K562 (cell line): ENCODE data around the gene NT5DC4. TPM values are rescaled to one million over a fixed set of nuclear protein-coding genes. Genes with fewer than 3 reads are reported as not detected.

Source experiments
- BCL6 ChIP-seq: fragments of 250-450 bp; sonication (Bioruptor Pico); IDR thresholded peaks from 2 replicates; pipeline ENCODE4 v1.4.0; 2020
- CC2D1A ChIP-seq: fragments of 450-650 bp; IDR thresholded peaks from 2 replicates; pipeline ENCODE4 v1.6.1; 2017; ENCODE audit warnings: mild to moderate bottlenecking
- CREB1 ChIP-seq, 2 experiments: sonication (generic) in 1 of 2; formaldehyde crosslinking in 1 of 2; IDR thresholded peaks; 2 replicates each; pipeline versions ENCODE4 v1.6.1 to v1.8.0; 2012 to 2022; ENCODE audit warnings: inconsistent platforms in 1 of 2, mild to moderate bottlenecking in 1 of 2, missing genetic modification reagents in 1 of 2, moderate library complexity in 1 of 2
- ETV1 ChIP-seq: fragments of 450-650 bp; conservative IDR thresholded peaks from 2 replicates; pipeline ENCODE4 v1.6.1; 2016; ENCODE audit warnings: missing genetic modification characterization, control low read depth, low read depth, missing compliant biosample characterization
- GATAD2A ChIP-seq: fragments of 450-650 bp; IDR thresholded peaks from 2 replicates; pipeline ENCODE4 v1.6.1; 2017
- KAT7 ChIP-seq: sonication (generic); formaldehyde crosslinking; IDR thresholded peaks from 2 replicates; pipeline ENCODE4 v1.8.0; 2022; ENCODE audit warnings: missing genetic modification reagents, mild to moderate bottlenecking, borderline replicate concordance
- NFE2 ChIP-seq: IDR thresholded peaks from 2 replicates; pipeline ENCODE4 v1.6.1; 2014; ENCODE audit warnings: antibody characterized with exemption, low read depth
- TEAD1 ChIP-seq, 2 experiments: fragments of 450-650 bp in 1 of 2; sonication (generic) in 1 of 2; formaldehyde crosslinking; IDR thresholded peaks; 2 replicates each; pipeline versions ENCODE4 v1.4.0 to v1.8.0; 2020 to 2022; ENCODE audit warnings: mild to moderate bottlenecking in 2 of 2, missing genetic modification reagents in 1 of 2
- U2AF2 ChIP-seq: fragments of 200-400 bp; formaldehyde crosslinking; optimal IDR thresholded peaks from 2 replicates; pipeline ENCODE3; 2017; ENCODE audit warnings: low read depth, mild to moderate bottlenecking, low read length
- ZEB2 ChIP-seq: fragments of 450-650 bp; IDR thresholded peaks from 2 replicates; pipeline ENCODE4 v1.6.1; 2016
- ZNF263 ChIP-seq: sonication (generic); formaldehyde crosslinking; IDR thresholded peaks from 2 replicates; pipeline ENCODE4 v1.8.0; 2022; ENCODE audit warnings: mild to moderate bottlenecking, missing genetic modification reagents, borderline replicate concordance
- ZNF507 ChIP-seq: conservative IDR thresholded peaks from 2 replicates; pipeline ENCODE4 v1.6.1; 2017; ENCODE audit warnings: missing genetic modification characterization, missing compliant biosample characterization
- ZNF644 ChIP-seq: fragments of 200-800 bp; sonication (Bioruptor generic); IDR thresholded peaks from 2 replicates; pipeline ENCODE4 v1.6.1; 2016; ENCODE audit warnings: low read depth, missing genetic modification characterization, missing compliant biosample characterization
- ZNF668 ChIP-seq: fragments of 250-450 bp; sonication (Bioruptor Pico); IDR thresholded peaks from 2 replicates; pipeline ENCODE4 v1.8.0; 2022; ENCODE audit warnings: mild to moderate bottlenecking, inconsistent platforms
- ZNF778 ChIP-seq: fragments of 450-650 bp; formaldehyde crosslinking; IDR thresholded peaks from 2 replicates; pipeline ENCODE4 v1.4.0; 2020; ENCODE audit warnings: mild to moderate bottlenecking, moderate library complexity
- ZNF79 ChIP-seq: fragments of 250-450 bp; sonication (Bioruptor Pico); IDR thresholded peaks from 2 replicates; pipeline ENCODE4 v1.4.0; 2020; ENCODE audit warnings: low read depth, mild to moderate bottlenecking, moderate library complexity
- polyA plus RNA-seq, 8 experiments: library from polyadenylated mRNA; depleted of rRNA in 4 of 8; stranded (reverse) in 5 of 8; unstranded in 3 of 8; fragments of >200 nt; fragmentation: Nextera tagmentation in 2 of 8; fragmentation: Illumina TruSeq in 1 of 8; extraction: Ambion mirVana in 2 of 8; extraction: Trizol in 1 of 8; gene quantifications; 2 replicates each; pipeline versions ENCODE4 v1.2.1 to v1.2.3, GENCODE V29; 2011 to 2014; ENCODE audit warnings: inconsistent platforms in 1 of 8, missing spikeins in 1 of 8
- total RNA-seq, 7 experiments: library from RNA; depleted of rRNA in 6 of 7; stranded (reverse); fragments of >200 nt in 6 of 7; fragmentation: Illumina TruSeq in 2 of 7; extraction: Trizol in 2 of 7; gene quantifications; 2 replicates each; pipeline versions ENCODE4 v1.2.1 to v1.2.3, GENCODE V29; 2011 to 2021; ENCODE audit warnings: low replicate concordance in 1 of 7
- TF ChIP-seq, protein P1 (sequence below): sonication (generic); formaldehyde crosslinking; IDR thresholded peaks from 2 replicates; pipeline ENCODE4 v1.8.1; 2023; ENCODE audit warnings: mild to moderate bottlenecking, missing genetic modification reagents
- TF ChIP-seq, protein P2 (sequence below): fragments of 450-650 bp; IDR thresholded peaks from 2 replicates; pipeline ENCODE4 v1.6.1; 2017; ENCODE audit warnings: mild to moderate bottlenecking, moderate library complexity
- TF ChIP-seq, protein P3 (sequence below): sonication (generic); formaldehyde crosslinking; IDR thresholded peaks from 2 replicates; pipeline ENCODE4 v1.8.0; 2023; ENCODE audit warnings: mild to moderate bottlenecking, missing genetic modification reagents
- TF ChIP-seq, protein P4 (sequence below): fragments of 250-450 bp; sonication (Bioruptor Pico); IDR thresholded peaks from 2 replicates; pipeline ENCODE4 v1.5.0; 2021

NT5DC4 gene
- total and polyA plus RNA-seq, 9 of the 15 experiments (the other 6 are each of a cell fraction or from before 2014, with no cell fraction given), result 0.44 to 6.9 (median 2.5) TPM

DNA sequence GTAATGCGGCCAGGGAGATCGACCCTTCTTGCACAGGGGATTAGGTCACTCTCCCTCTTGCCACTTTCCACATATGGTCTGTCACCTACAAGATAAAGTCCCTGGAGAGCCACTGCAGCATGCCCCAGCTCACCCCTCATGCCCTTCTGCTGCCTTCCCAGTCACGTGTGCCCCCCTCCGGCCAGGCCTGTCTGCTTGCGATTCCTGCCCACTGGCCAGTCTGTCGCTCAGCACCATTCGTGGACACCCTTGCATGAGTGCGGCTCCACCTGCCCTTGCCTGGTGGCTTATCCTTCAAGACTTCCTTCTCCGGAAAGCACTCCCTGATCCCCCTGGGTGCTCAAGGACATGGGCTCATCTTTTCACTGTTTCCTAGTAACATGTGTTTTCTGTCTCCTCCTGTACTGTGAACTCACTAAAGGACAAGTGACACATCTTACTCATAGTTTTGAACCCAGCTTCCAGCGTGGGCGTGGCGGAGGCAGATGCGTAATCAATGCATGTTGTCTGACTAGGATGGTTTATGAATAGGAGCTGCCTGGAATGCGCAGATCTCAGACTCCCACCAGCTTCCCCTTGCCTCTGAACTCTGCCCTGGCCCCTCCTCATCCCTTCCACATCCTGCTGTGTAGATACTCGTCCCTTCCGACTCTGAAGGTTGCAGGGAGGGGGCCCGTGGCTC lies 7.8 kb upstream of the NT5DC4 start (continued):
- TF ChIP-seq, protein P1, sequence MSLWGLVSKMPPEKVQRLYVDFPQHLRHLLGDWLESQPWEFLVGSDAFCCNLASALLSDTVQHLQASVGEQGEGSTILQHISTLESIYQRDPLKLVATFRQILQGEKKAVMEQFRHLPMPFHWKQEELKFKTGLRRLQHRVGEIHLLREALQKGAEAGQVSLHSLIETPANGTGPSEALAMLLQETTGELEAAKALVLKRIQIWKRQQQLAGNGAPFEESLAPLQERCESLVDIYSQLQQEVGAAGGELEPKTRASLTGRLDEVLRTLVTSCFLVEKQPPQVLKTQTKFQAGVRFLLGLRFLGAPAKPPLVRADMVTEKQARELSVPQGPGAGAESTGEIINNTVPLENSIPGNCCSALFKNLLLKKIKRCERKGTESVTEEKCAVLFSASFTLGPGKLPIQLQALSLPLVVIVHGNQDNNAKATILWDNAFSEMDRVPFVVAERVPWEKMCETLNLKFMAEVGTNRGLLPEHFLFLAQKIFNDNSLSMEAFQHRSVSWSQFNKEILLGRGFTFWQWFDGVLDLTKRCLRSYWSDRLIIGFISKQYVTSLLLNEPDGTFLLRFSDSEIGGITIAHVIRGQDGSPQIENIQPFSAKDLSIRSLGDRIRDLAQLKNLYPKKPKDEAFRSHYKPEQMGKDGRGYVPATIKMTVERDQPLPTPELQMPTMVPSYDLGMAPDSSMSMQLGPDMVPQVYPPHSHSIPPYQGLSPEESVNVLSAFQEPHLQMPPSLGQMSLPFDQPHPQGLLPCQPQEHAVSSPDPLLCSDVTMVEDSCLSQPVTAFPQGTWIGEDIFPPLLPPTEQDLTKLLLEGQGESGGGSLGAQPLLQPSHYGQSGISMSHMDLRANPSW (CRISPR knock-in tag), result no peak
- no peak for TF ChIP-seq BCL6 (CRISPR knock-in tag)
- TF ChIP-seq, protein P2, sequence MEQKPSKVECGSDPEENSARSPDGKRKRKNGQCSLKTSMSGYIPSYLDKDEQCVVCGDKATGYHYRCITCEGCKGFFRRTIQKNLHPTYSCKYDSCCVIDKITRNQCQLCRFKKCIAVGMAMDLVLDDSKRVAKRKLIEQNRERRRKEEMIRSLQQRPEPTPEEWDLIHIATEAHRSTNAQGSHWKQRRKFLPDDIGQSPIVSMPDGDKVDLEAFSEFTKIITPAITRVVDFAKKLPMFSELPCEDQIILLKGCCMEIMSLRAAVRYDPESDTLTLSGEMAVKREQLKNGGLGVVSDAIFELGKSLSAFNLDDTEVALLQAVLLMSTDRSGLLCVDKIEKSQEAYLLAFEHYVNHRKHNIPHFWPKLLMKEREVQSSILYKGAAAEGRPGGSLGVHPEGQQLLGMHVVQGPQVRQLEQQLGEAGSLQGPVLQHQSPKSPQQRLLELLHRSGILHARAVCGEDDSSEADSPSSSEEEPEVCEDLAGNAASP, result no peak
- no peak for TF ChIP-seq ZNF778 (CRISPR knock-in tag)
- TF ChIP-seq ZNF263 (CRISPR knock-in tag), result no peak
- TF ChIP-seq ZNF79 (CRISPR knock-in tag), result no peak
- no peak for TF ChIP-seq ZEB2
- TF ChIP-seq ZNF644 (tag), result no peak
- TF ChIP-seq NFE2, result peak; percentile 30; the same call in 1 of the 2 replicates
- TF ChIP-seq CREB1 (IDR thresholded peaks at IDR 0.05), result no peak
- TF ChIP-seq CREB1 (CRISPR knock-in tag; IDR thresholded peaks at IDR 0.05), result peak; percentile 33; the same call in 1 of the 2 replicates
- TF ChIP-seq CC2D1A, result no peak
- no peak for TF ChIP-seq U2AF2
- TF ChIP-seq, protein P3, sequence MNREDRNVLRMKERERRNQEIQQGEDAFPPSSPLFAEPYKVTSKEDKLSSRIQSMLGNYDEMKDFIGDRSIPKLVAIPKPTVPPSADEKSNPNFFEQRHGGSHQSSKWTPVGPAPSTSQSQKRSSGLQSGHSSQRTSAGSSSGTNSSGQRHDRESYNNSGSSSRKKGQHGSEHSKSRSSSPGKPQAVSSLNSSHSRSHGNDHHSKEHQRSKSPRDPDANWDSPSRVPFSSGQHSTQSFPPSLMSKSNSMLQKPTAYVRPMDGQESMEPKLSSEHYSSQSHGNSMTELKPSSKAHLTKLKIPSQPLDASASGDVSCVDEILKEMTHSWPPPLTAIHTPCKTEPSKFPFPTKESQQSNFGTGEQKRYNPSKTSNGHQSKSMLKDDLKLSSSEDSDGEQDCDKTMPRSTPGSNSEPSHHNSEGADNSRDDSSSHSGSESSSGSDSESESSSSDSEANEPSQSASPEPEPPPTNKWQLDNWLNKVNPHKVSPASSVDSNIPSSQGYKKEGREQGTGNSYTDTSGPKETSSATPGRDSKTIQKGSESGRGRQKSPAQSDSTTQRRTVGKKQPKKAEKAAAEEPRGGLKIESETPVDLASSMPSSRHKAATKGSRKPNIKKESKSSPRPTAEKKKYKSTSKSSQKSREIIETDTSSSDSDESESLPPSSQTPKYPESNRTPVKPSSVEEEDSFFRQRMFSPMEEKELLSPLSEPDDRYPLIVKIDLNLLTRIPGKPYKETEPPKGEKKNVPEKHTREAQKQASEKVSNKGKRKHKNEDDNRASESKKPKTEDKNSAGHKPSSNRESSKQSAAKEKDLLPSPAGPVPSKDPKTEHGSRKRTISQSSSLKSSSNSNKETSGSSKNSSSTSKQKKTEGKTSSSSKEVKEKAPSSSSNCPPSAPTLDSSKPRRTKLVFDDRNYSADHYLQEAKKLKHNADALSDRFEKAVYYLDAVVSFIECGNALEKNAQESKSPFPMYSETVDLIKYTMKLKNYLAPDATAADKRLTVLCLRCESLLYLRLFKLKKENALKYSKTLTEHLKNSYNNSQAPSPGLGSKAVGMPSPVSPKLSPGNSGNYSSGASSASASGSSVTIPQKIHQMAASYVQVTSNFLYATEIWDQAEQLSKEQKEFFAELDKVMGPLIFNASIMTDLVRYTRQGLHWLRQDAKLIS (CRISPR knock-in tag), result no peak
- TF ChIP-seq TEAD1 (CRISPR knock-in tag; IDR thresholded peaks at IDR 0.05), result peak in 1 of 2 experiments; percentile 93; a peak in 2 of 4 replicates
- no peak for TF ChIP-seq ZNF668 (CRISPR knock-in tag)
- TF ChIP-seq ZNF507 (tag), result no peak
- no peak for TF ChIP-seq KAT7 (CRISPR knock-in tag)
- no peak for TF ChIP-seq ETV1 (tag)
- TF ChIP-seq GATAD2A, result no peak
- TF ChIP-seq, protein P4, sequence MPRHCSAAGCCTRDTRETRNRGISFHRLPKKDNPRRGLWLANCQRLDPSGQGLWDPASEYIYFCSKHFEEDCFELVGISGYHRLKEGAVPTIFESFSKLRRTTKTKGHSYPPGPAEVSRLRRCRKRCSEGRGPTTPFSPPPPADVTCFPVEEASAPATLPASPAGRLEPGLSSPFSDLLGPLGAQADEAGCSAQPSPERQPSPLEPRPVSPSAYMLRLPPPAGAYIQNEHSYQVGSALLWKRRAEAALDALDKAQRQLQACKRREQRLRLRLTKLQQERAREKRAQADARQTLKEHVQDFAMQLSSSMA (CRISPR knock-in tag), result no peak
